Stimulated activated CD4-positive, alpha-beta T cell treated with anti-CD3 and anti-CD28 coated beads, Interleukin-15, amount 100 ng/mL, for 48 hours (primary cell): ENCODE results near the gene TCF25.
"Not testable (repeated sequence)": the region's sequence is repeated elsewhere in the genome, so short reads cannot be mapped to it uniquely, and the experiment has no call there.

ENCODE experiments used
- DNase-seq, 2 donors: peaks; one replicate each; pipeline ENCODE4 v3.0.0-alpha.2; 2020; ENCODE audit warnings: low read depth in 2 of 2

The TCF25 gene

DNA sequence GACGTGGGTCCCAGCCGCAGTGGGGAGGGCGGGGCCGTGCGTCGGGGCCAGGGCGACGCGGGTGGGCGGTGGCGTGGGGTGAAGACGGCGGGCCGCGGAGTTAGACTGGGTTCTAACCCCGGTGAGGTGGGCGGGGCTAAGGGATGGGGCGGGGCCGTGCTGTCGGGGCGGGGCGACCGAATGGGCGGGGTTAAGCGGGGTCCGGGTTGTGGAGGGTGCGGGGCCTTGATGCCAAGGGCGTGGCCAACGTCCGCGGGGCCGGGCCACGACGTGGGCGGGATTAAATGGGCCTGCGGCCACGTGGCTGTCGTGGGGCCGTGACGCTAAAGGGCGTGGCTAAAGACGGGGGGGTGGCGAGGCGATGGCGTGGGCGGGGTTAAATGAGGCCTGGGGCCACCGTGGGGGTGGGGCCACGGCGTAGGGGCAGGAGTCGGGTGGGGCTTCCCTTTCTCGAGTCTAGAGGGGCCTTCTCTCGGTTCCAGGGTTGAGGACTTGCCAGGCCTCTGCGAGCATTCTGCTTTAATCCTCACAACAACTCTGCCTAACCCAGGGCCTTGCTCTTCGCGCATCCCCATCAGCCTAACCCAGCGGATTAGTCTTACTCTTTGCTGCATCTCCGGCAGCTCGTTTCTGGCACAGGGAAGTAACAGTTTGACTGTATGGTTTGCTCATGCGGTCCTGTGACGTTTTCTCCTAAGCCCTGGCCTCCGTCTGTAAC, 739 bp downstream of the TCF25 start:
- DNase-seq = peak; percentile 96 to 98

DNA sequence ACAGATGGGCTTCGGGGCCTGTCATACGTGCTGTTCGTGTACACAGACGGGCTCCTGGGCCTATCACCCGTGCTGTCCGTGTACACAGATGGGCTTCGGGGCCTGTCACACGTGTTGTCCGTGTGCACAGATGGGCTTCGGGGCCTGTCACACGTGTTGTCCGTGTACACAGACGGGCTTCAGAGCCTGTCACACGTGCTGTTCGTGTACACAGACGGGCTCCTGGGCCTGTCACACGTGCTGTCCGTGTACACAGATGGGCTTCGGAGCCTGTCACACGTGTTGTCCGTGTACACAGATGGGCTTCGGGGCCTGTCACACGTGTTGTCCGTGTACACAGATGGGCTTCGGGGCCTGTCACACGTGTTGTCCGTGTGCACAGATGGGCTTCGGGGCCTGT, 5.7 kb downstream of the TCF25 start:
- DNase-seq = not testable (repeated sequence)

DNA sequence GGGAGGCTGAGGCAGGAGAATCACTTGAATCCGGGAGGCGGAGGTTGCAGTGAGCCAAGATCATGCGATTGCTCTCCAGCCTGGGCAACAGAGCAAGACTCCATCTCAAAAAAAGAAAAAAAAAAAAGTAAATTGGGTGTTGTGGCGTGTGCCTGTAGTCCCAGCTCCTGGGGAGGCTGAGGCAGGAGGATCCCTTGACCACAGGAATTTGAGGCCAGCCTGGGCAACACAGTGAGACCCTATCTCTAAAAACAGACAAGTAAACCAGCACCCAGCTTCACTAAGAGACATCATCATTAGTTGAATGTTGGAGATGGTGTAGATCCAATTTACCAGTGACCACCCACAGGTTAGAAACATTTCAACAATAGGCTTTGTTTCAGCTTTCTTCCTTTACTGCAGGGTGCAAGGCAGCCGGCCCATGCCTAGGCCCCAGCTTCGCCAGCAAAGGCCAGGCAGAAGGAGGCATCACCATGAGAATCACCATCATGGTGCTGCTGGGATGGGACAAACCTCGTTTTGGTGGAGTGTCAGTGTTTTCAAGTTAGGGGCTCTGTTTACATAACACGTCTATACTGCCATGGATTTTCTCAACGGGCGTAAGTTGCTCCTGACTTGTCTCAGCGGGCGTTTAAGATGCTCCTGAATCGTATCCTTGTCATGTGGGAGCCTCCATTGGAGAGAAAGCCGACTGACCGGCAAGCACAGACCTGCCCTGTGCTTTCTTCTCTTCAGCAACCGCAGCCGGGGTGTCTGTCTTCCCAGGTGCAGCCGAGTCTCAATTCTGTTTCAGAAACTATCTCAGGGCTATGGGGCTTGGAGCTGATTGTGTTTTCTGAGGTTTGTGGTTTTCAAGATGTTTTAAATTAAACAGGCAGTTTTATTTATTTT, 7.3 kb downstream of the TCF25 start:
- no peak for DNase-seq

DNA sequence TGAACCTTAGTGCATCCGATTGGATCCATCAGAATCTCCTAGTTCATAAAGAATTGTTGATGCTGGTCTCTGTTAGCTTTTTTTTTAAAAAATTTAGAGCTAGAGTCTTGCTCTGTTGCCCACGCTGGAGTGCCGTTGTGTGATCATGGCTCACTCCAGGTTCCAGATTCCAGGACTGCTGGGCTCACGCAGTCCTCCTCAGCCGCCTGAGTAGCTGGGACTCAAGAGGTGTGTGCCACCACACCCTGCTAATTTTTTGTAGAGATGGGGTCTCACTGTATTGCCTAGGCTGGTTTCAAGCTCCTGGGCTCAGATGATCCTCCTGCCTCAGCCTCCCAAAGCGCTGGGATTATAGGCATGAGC, 8.0 kb downstream of the TCF25 start:
- no peak for DNase-seq

DNA sequence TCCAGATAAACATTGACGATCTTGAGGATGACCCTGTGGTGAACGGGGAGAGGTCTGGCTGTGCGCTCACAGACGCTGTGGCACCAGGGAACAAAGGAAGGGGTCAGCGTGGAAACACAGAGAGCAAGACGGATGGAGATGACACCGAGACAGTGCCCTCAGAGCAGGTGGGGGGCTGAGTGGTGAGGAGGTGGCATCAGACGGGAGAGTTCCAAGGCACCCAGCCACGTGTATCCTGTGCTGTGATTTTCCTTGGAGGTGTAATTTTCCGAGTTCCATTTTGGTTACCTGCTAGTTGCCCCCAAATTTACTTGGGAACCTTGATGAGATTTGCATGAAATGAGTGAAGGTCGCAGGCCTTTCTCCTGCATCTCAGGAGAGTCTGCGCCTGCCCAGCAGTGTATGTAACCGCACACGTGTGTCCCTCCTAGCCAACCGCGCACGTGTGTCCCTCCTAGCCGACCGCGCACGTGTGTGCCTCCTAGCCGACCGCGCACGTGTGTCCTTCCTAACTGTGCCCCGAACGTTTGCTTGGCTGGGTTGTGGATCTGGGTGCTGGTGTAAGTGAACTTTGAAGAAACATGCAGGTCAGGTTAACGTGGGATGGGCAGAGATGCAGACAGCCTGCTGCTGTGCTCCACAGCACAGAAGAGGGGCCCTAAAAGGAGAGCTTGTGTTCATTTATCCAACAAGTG, 10.1 kb downstream of the TCF25 start:
- DNase-seq = no peak

DNA sequence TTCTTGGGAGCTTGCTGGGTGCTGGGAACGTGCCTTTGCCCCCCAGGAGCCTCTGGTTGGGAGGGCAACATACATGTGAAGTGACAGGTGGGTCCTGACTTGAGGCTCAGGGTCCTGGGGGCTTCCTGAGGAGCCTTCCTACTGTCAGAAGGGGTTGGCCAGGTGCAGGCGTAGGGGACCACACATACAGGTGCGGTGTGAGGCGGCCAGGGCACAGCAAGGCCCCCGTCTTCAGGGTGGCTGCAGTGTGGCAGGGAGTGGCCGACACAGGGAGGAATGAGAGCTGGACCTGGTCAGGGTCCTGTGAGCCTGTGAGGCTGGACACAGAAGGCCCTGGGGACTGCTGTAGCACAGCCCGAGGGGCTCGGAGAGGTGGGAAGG, 10.6 kb downstream of the TCF25 start:
- no peak for DNase-seq

DNA sequence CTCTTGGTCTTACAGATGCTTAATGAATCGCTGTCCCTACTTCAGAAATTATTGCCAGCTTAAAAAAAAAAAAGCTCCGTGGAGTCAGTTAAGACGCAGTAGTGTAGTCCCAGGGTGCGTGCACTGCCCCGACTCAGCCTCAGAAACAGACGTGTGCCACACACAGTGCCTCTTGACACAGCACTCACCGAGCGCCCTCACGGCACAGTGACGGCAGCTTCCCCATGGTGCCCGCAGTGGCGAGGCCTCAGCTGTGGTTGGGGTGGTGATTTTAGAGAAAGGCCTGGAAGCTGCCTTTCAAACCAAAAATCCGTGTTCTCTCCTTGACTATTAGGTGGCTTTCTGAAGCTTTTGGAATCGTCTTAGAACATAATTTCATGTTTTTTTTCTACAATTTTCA, 13.9 kb downstream of the TCF25 start:
- no peak for DNase-seq

DNA sequence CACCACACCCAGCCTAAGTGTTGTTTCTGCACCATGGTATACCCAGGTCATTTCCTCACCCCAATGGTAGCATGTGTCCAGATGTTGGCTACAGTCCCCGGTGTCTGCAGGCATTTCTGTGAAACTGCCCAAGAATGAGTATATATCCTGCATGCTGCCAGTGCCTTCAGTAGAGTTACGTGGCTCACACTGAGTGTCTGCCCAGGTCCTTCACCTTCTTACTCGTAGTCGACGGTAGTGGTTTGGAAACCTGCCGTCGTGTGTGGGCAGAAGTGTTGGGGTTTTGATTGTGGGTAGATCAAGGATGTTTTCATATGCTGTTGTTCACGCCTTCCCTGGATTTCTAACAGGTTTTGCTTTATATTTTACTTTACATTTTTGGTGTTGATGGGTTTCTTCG, 16.8 kb downstream of the TCF25 start:
- peak; percentile 31 to 40 for DNase-seq

DNA sequence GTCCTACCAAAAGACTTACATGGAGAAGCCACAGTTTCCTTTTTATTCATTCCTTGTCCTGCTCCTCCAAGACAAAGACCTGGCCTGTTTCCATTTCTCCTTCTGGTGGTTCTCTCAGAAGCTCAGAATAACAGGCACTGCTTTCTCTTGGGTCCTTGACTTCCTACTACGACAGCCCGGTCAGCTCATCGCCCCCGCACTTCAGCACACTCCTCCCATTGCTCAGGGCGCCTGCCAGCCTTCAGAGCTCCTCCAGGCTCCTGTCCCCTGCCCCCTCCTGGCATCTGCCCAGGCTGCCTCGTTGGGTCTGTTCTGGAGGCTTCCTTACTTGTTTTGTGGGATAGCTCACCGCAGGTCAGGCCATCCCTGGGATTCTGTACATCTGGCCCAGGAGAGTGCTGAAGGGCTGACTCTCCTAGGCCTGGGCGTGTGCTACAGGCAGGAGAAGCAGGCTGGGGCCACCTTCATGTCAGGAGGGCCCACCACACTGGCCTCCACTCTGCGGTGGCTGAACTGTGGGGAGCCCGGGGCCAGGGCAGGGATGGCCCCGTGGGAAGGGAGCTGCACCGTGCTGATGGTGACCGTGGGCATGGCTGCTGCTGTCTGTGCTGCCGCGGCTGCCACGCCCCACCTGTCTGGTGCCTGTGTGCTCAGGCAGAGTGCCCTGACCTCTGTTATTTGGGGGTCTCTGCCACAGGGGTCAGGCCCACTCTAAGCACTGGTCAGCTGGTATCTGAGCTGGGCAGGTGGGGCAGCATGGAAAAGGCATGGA, 17.7 kb downstream of the TCF25 start:
- DNase-seq = no peak

DNA sequence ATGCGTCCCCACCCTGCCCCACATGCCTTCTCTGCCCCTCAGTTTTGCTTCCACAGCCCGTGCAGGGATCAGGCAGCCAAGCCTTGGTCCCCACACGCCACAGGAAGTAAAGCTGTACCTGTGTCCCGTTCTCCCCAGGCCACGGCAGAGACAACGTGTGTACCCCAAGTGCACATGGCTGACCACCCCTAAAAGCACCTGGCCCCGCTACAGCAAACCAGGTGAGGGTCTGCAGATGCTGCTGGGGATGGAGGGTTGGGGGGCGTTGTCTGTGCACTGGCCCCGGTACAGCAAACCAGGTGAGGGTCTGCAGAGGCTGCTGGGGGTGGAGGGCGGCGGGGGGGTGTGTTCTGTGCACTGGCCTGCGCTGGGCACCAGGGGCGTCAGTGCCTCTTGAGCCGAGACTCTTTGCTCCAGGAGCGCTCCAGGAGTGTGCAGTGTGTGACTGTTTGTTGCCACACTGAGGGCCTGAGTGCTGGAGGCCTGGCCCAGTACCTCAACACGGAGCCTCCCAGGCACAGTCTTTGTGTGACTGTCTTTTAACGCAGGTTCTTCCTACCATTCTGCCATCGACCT, 18.8 kb downstream of the TCF25 start:
- no peak for DNase-seq

DNA sequence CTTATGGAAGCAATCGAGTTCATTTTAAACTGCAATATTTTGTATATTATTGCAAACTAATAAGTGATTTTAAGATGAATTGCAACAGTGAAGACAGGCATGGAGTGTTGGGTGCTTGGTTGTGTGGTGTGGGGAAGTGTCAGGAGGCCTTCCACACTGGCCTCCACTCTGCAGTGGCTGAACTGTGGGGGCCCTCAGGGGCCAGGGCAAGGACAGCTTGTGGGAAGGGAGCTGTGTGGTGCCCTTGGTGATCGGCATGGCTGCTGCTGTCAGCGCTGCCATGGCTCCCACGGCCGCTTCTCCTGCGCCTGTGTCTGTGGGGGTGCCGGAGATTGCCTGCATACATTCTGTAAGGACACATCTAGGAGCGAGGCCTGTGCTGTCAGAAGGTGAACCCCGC, 19.2 kb downstream of the TCF25 start:
- no peak for DNase-seq

DNA sequence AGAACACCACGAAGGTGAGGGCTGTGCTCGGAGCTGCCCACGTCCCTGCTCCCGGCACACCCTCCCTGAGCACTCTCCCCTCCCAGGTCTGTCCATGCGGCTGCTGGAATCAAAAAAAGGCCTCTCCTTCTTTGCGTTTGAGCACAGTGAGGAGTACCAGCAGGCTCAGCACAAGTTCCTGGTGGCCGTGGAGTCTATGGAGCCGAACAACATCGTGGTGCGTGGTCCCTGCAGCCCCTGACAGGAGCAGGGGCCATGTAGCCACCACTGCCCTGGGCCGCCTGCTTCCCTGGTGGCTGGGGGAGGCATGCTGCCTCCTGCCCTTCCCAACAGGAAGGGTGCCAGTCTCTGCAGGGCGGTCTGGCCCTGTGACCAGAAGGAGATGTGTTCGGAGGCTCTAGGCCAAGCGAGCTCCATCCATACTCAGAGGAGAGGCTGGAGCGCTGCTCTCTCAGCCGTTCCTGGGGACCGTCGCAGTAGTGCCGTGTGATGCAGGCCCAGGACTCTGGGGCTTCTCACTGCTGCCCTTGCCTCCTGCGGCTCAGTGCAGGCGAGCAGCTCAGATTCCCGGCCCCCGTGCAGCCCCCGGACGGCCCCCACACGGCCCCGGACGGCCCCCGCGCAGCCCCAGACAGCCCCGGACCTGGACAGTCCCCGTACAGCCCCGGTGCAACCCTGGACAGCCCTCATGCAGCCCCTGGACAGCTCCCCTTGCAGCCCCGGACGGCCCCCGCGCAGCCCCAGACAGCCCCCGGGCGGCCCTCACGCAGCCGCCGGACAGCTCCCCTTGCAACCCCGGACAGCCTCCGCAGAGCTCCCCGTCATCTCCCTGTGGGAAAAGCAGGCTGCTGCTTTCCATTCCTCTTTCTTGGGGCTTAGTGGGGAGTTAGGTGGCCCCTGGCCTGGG, 20.5 kb downstream of the TCF25 start:
- no peak for DNase-seq

DNA sequence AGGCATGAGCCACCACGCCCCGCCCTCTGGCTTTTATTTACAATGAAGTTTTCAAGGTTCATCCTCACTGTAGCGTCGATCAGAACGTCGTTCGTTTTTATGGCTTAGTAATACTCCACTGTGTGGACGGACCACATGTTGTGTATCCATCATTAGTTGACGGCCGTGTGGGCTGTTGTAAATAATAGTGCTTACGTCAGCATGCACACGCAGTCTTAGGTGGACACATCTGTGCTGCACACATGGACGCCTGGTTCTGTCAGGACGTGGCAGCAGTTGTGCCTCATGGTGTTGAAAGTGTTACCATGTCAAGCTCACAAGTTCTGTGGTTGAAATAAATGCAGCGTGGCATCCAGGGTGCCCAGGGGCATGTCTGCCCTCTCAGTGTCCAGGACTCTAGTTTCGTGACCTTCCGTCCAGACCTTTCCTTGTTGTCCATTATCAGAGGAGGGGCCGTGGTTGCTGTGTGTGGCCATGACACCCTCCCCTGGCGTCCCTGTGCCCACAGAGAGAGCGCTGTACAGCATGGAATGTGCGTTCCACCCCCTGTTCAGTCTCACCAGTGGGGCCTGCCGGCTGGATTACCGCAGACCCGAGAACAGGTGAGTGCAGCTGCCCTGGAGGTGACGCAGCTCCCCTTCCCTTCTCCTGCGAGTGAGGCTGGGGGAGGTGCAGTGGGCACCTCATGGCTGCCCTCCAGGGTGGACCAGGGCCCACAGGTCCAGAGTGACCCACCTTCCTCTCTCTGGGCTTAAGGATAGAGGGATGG, 22.3 kb downstream of the TCF25 start:
- no peak for DNase-seq

DNA sequence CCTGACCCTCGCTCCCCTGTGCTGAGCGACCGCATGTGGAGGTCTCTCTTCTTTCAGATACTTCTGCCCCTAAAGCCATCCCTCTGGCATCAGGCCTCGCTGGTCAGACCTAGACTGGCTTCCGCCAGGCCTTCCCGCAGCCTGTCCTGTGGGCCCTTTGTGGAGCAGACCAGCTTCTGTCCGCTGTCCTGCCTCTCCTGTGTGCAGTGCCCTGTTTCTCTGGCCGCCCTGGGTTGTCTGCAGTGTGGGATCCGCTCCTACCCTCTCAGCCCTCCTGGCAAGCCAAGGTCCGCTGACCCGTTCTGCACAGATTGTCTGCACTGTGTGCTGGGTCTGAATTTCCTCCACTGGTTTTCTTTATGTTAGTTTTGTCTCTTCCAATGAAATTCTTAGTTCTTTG, 23.8 kb downstream of the TCF25 start:
- no peak for DNase-seq

DNA sequence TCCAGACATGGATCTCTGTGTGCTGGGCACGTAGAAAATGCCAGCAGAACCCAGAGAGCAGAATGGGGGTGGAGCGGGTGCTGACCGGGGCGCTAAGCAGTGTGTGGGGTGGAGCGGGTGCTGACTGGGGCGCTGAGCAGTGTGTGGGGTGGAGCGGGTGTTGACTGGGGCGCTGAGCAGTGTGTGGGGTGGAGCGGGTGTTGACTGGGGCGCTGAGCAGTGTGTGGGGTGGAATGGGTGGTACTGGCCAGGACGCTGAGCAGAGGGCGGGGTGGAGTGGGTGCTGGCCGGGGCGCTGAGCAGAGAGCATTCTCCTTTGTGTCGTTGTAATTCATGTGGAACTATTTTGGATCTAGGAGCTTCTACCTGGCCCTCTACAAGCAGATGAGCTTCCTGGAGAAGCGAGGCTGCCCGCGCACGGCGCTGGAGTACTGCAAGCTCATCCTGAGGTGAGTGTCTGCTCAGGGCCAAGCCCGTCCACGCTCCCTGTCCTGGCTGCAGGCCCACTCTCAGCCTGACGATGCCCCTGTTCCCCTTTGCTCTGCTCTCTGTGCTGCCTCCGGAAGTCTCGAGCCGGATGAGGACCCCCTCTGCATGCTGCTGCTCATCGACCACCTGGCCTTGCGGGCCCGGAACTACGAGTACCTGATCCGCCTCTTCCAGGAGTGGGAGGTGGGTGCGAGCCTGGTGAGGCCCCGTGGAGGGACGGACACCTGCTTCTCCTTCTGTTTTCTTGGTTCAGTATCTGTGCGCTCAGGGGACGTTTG, 25.0 kb downstream of the TCF25 start:
- DNase-seq = no peak

DNA sequence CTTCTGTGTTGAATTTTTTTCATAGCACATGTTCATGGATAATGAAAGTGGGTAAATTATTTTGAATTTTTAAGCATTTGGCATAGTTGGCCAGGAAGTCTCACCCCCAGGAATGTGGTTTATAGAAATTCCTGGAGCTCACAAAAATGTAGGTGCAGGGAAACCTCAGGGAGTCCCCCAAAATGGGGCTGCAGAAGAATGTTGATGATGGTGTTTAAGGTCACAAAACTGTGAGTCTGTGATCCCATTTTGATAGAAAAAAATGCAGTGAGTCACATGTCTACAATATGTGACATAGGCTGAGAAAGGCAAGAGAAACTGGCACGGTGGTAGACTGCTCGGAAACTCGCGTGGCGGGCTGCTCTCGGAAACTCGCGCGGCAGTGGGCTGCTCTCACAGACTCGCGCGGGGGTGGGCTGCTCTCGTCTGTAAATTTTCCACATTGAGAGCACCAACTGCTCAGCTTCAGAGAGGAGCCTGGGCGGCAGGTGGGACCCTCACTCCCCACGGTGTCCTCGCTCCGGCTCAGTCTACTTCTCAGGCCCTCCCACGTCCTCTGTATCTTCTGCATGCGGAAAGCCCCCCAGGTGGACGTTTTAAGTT, 26.6 kb downstream of the TCF25 start:
- no peak for DNase-seq

DNA sequence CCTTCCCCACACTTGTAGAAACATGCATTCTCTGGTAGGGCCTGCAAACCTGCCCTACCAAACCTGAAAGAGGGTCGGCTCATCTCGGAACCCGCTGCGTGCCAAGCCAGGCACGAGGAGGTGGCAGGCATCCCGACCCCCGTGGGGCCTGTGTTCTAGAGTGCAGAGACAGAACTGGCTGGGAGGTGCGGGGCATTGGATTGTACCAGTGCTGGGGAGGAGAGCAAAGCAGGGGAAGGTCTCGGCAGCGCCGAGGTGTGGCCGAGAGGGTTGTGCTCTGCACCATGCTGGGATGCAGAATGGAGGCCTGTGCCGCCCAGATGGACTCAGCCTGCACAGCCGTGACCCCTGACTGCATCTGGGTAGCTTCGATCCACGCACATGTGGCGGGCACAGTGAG, 27.5 kb downstream of the TCF25 start:
- no peak for DNase-seq

DNA sequence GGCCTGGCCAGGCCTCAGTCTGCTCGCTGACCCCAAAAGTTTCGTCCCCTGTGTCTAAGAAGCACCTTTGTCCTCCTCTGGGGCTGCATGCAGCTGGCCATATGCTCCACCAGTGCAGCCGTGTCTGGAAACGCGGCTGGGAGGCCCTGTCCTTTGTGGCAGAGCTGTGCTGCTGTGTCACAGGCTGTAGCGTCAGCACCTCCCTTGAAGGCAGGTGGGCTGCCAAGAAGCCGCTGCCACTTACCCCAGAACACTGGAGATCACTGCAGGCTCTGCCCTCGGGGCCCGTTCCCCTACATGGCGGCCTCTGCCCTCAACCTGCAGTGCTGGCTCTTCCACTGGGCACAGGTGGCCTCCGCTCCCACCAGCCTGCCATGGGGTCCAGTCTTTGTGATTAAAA, 29.6 kb downstream of the TCF25 start:
- DNase-seq = no peak
